HG03521 (cell line): ENCODE data around the gene ATXN2.

Experiments
- ATAC-seq: cut with Tn5 transposase; IDR thresholded peaks from one replicate; pipeline ENCODE4 v1.9.1; 2021; ENCODE audit warnings: mild to moderate bottlenecking, moderate library complexity; ENCODE audit not compliant: unreplicated experiment

ATXN2 gene

DNA sequence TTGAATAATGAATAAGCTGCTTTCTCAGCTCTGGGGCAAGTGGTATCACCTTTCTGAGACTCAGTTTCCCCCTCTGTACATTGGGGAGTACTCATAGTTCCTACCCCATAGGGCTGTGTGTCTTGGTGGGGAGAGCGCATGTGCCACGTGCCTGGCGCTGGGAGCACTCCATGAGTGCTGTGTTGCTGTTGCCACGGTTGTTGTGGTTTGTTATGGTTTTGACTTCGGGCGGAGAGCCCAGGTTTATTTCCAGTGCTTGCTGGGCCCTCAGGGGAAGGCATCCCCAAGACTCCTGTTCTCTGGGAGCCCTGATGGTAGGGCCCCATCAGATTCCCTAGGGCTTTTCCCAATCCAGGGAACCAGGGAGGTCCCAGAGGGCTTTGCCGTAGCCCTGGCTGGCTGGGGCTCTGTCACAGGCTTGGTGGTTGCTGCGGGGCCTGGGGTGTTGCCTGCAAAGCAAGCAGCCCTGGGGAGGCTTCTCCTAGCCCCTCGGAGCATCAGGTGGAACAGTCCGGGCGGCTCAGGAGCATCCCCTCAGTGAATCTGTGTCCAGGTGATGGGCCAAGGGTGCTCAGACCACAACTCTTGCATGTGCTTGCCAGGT lies 174.8 kb downstream of the ATXN2 start:
- ATAC-seq, result no peak

DNA sequence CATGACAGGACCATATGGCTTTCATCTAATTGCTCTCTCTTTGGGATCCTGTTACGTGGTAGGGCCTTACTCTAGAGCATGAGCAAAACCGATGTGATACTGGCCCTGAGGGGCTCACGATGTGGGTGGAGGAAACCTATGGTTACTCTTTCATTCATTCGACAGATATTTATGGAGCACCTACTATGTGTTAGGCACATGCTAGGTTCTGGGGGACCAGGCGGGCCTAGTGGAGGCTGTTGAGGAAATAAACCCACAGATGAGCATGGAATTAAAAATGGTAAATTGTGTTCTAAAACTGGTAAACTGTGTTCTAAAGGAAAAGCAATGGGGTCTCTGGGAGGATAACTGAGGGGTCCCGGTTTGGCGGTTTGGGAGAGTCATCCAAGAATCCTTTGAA lies 178.6 kb downstream of the ATXN2 start:
- ATAC-seq, result no peak

DNA sequence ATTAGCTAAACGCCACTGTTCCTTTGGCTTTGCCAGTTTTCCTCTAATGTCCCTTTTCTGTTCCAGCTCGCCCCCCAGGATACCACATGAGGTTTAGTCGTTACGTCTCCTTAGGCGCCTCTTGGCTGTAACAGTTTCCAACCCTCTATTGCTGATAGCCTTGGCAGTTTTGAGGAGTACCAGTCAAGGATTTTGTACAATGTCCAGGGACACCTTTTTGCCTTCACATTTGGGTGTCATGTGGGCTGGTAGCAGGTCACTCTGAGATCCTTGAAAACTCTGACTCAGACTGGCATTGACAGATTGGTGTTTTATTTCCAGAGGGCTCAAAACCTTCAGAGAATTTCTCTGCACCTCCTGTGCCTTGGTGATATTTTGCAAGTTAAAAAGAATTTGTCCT lies 179.3 kb downstream of the ATXN2 start:
- ATAC-seq, result no peak

DNA sequence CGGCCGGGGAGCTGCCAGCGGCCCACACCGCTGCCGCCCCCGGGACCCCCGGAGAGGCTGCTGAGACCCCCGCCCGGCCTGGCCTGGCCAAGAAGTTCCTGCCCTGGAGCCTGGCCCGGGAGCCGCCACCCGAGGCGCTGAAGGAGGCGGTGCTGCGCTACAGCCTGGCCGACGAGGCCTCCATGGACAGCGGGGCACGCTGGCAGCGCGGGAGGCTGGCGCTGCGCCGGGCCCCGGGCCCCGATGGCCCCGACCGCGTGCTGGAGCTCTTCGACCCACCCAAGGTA lies 180.6 kb downstream of the ATXN2 start:
- no peak for ATAC-seq

DNA sequence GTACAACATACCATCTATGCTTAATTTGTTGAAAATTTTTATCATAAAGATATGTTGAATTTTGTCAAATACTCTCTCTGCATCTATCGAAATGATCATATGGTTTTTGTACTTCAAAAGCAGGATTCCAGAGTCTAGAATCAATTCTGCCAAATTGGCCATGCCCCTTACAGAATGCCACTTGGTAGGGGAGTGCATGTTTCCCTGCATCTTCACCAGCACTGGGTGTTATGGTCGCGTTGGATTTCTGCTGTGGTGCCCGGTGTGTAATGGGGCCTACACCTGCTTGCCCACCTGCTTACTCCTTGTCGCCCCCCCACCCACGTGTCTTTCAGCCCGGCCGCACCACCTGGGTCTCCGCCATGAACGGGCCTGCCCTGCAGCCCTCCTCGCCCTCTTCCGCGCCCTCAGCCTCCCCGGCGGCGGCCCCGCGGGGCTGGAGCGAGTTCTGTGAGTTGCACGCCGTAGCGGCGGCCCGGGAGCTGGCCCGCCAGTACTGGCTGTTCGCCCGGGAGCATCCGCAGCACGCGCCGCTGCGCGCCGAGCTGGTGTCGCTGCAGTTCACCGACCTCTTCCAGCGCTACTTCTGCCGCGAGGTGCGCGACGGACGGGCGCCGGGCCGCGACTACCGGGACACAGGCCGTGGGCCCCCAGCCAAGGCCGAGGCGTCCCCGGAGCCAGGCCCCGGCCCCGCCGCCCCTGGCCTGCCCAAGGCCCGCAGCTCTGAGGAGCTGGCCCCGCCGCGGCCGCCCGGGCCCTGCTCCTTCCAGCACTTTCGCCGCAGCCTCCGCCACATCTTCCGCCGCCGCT lies 181.1 kb downstream of the ATXN2 start:
- no peak for ATAC-seq

DNA sequence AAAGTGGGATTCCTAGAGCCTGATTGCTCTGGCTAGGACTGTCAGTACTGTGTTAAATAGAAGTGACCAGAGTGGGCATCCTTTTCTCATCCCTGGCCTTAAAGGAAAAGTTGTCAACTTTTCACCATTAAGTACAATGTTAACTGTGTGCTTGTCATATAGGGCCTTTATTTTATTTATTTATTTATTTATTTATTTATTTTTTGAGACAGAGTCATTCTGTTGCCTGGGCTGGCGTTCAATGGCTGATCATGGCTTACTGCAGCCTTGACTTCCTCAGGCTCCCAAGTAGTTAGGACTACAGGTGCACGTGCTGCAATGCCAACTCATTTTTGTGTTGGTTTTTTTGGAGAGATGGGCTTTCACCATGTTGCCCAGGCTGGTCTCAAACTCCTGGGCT lies 181.8 kb downstream of the ATXN2 start:
- ATAC-seq, result no peak

DNA sequence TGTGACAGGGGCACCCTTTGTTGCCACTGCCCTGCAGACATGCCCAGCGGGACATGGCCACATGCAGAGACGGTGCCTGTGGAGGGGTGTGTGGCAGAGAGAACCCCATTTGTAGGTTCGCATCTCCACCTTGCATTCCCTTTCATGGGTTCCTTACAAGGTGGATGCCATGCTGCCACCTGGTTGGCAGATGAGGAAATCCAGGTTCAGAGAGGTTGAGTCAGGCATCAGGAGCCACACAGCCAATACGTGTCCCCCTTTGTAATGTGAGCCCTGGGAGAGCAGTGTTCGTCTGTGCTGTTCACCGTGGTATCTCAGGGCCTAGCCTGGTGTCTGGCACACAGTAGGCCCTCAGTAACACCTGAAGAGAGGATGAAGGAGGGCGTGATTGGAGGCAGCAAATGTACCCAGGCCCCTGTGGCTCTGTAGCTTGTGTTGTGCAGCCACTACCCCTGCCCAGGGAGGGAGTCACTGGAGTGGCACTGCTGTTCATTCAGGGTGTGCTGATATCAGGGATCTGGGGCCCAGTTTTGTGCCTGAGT lies 184.3 kb downstream of the ATXN2 start:
- ATAC-seq, result no peak

DNA sequence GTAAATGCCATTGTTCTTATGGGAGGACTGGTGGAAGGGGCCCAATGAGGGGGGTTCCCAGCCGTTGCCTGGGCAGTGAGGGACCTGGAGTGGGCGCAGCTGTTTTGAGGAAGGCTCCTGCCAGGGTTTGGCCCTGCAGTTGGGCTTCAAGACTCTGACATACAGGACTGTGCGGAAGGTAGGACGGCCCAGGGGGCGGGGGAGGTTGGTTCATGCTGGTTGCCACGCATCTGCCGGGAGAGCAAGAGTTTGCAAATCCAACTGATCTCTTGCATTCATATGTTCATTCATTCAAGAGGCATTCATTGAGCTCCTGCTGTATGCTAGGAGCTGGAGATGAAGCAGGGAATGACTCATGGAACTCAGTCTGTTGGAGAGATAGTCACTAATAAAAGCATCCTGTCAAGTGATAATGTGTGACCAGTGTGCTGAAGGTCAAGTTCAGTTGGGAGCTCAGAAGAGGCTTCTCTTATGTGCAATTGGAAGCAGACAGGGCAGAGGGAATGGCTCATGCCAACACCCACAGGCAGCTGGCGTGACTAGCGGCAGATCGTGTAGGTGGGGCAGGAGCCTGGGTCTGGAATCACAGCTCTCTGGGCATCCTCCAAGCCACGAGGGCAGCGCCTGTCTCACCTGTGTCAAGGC lies 185.6 kb downstream of the ATXN2 start:
- no peak for ATAC-seq

DNA sequence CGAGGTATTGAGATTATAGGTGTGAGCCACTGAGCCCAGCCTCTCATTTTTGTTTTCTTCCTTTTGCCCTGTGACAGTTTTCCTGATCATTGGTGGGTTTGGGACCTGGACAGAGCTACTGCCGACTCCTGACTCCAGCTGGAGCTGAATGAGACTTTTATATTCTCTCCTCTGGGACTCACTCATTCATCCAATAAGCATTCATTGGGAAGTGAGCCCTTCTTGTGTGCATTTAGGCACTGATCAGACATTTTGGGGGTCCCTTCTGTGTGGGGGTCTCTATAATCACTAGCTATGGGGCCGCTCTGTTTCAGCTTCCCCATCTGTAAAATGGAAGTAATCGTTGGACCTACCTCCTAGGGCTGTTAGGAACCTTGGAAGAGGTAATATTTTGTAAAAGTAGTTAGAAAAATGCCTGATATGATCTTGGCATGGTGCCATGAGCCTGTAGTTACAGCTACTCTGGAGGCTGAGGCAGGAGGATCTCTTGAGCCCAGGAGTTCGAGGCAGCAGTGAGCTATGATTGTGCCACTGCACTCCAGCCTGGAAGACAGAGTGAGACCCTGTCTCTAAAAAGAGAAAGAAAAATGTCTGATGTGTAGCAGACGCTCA lies 186.2 kb downstream of the ATXN2 start:
- no peak for ATAC-seq

DNA sequence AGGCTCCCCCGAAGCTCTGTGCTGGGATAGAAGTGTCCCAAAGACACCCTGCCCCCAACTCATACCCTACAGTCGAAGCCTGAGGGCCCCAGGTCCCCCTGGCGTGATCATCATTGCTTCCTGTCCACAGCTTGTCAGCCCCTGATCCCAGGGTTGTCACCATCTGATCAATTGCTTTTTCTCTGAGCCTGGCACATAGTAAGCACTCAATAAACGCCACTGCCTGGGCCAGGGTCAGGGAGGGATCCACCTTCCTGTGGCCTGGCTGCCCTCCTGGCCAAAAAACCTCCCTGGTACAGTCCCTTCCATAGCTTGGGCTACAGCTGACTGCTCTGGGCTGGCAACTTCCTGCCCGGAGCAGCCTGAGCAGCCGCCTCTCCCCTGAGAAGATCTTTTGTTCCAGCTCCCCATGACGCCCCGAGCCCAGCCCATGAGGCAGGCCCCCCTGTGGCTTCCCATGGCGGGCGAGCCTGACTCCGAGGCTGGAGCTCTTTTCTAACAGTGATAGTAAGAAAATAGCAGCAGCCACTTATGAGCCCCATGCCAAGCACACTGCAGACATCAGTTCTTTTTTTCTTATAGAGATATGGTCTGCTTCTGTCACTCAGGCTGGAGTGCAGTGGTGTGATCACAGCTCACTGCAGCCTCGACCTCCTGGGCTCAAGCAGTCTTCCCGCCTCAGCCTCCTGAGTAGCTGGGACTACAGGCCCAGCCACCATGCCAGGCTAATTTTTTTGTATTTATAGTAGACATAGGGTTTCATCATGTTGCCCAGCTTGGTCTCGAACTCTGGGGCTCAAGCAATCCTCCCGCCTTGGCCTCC lies 186.9 kb downstream of the ATXN2 start:
- no peak for ATAC-seq

DNA sequence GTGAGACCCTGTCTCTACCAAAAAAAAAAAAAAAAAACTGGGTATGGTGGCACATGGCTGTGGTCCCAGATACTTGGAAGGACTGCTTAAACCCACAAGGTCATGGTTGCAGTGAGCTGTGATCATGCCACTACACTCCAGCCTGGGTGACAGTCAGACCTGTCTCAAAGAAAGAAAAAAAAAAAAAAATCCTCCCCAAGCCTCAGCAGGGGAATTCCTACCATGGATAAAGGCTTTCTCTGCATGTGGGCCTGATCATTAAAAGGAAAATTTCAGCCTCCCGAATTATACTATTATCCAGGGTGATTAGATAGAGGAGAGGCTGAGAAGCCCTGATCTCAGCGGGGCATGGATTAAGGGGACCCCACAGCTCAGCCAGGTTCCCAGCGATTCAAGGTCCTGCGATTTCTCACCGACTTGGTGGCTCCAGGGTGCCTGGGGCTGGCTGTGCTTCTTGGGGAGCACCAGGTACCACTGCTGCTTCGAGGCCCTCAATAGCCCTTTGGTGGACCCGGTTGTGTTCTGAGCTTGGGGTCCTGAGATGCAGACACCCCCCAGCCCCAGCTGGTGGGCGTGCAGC lies 187.8 kb downstream of the ATXN2 start:
- no peak for ATAC-seq

DNA sequence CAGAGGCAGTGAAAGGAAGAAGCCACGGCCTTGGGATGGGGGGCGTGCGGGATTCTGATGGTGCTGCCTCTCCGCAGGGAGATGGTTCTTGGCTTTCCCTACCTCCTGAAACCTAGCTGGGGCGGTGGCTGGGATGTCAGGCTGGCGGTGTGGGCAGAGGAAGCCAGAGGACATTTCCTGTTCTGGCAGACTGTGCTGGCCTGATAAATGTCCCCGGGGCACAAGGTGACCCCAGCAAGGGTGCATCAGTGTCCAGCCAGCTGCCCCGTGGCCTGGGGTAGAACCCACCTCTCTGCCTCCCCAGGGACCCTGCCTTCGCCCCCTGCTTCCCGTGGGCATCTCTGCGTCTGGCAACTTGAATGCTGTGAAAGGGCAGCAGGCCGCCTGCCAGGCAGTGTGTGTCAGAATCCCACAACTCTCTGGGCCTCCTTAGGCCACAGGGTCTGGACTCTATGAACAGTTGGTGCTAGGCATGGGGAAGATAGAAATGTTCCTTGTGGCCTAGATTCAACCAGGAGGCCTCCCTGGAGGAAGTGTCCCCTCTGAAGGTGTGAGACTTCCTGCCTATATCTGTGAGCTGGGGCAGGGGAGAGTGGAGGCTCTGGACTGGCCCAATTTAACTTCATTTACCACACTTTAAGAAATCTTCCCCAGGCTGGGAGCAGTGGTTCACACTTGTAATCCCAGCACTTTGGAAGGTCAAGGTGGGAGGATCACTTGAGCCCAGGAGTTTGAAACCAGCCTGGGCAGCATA lies 188.5 kb downstream of the ATXN2 start:
- no peak for ATAC-seq

DNA sequence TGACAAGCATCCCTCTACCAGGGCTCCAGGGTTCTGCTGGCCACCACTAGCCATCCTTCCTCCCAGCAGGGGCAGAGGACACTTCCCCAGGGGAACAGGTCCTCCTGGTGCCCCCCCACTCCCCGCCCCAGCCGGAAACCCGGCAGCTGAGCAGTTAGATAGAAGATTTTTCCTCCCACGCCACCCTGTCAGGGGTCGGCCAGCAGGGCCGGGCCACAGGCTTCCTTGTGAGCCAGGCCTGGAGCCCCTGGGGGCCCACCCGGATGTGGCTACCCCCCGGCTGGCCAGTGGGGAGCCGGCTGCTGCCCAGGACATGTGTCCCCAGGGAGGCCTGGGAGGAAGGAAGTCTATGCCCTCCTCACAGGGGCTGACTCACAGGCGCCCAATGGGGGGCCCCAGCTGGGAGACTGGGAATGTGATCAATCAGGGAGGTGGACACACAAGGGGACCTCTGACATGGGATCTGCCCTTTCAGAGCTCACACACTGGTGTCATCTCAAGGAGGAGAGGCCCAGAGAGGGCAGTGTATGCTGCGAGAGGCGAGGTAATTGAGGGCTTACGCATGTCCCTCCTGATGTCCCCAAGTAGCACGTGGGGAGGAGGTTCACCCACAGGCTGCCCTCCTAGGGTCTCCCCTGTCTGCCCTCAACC lies 189.2 kb downstream of the ATXN2 start:
- no peak for ATAC-seq

DNA sequence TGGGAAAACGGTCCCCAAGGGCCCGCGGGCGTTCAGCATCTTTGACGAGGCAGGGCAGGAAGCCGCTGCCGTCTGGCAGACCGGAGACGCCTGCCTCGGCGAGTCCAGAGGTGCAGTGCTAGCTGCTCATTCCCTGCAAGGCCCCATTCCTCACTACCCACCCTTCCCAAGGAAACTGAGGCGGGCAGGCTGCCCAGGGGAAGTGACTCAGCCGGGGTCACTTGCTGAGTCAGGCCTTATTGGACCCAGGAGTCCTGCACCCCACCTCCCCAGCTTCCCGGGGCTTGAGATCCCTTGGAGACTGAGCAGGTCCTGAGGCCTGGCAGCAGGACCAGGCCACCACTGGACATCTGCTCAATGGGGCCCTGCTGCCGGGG lies 189.7 kb downstream of the ATXN2 start:
- ATAC-seq, result no peak

DNA sequence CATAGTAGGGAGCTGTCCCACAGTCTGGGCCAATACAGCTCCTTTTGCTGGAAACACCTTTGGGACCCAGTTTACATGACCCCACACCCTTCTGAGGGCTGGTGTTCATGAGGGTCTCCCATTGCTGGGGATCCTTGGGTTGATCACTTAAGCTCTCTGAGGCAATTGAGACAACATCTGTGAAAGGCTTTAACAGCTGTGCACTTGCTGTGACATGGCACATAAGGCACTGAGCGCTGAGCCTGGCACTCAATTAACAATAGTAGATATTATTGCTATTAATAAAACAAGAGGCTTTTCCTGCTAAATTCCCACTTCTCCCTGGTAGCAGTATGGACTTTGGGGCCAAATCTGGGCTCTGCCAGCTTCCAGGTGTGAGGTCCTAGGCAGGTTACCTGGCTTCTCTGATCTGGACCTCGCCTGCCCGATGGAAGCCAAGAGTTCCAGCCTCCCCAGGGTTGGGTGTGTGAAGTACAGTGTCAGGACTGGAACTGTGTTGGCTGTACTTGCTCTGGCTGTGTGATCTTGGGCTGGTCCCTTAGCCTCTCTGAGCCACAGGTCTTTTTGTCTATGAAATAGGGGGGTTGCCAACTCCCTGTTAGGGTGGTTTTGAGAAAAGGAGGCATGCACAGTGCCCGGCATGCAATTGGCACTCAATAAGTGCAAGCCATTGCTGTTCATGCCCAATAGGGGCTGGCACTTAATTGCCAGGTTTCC lies 190.3 kb downstream of the ATXN2 start:
- no peak for ATAC-seq

DNA sequence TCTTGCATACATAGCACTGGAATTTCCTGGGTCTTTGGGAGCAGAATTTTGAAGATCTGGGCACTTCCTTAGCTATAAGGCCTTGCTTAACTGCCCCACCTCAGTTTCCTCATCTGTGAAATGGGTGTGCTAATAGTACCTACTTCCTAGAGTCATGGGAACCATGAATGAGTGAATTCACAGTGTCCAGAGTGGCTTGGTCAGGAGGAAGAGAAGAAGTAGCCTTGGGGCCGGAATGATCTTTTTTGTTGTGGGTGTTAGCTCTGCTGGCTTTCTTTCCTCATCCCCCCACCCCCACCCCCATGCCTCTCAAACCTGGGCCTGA lies 191.0 kb downstream of the ATXN2 start:
- no peak for ATAC-seq

DNA sequence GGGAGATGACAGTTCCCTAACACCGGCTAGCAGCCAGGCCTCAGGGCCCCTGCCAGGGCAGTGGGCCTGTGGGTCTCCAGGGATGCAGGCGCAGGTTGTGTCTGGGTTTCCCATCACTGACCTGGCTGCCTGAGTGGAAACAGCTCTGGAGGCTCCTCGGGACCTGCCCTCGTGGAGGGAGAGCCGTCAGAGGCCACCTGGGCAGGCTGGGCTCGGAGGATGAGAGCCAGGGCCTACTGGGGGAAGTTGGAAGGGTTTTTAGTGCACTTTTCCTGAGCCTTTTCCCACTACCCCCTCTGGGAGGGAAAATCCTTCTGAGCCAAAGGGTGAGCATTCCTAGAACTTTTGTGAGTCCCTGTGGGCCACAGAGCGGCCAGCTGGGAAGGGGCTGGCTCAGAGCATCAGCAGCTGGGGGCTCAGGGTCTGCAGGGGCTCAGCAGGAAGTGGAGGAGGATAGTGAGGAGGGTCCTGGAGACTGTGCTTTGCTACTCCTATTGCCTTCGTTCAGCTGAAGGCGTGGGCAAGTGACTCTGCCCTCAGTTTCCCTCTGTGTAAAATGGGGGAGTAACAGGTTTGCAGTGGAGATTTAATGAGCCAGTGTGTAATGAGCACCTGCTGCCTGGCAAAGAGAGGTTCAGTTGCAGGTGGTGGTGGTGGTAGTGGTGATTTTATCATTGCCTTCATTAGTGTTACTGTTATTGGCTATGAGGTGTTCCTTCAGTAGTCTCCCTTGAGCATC lies 191.6 kb downstream of the ATXN2 start:
- no peak for ATAC-seq
